ENCODE data around the gene PSMD6.

Gene PSMD6

GRCh38 chr3:64048631-64049061 lies 25.4 kb upstream of the PSMD6 start:
- H3K4me3 ChIP-seq (ENCODE audit: low read depth, low read length): no peak overlapping the region
- CTCF ChIA-PET: interaction anchor here (1.6 to 2.9 kb wide), 2 partner anchors 18 to 25 kb away, joined by 7 to 10 read pairs; partner anchors contain the start of gene PSMD6
- POLR2A ChIA-PET: interaction anchor here (0.8 kb wide), 1 partner anchor 218 kb away, joined by 3 read pairs; no protein-coding TSS in a partner anchor
- DNase-seq (ENCODE audit: low read depth, low spot score): no peak
- TF ChIP-seq, protein P1, sequence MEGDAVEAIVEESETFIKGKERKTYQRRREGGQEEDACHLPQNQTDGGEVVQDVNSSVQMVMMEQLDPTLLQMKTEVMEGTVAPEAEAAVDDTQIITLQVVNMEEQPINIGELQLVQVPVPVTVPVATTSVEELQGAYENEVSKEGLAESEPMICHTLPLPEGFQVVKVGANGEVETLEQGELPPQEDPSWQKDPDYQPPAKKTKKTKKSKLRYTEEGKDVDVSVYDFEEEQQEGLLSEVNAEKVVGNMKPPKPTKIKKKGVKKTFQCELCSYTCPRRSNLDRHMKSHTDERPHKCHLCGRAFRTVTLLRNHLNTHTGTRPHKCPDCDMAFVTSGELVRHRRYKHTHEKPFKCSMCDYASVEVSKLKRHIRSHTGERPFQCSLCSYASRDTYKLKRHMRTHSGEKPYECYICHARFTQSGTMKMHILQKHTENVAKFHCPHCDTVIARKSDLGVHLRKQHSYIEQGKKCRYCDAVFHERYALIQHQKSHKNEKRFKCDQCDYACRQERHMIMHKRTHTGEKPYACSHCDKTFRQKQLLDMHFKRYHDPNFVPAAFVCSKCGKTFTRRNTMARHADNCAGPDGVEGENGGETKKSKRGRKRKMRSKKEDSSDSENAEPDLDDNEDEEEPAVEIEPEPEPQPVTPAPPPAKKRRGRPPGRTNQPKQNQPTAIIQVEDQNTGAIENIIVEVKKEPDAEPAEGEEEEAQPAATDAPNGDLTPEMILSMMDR (IDR thresholded peaks at IDR 0.05; ENCODE audit: insufficient read depth, low read length, missing control alignments): no peak

GRCh38 chr3:64047787-64048186 lies 24.5 kb upstream of the PSMD6 start:
- CTCF ChIA-PET: interaction anchor here (0.7 to 2.9 kb wide), 2 partner anchors 18 to 25 kb away, joined by 3 to 10 read pairs; partner anchors contain the start of gene PSMD6
- H3K4me3 ChIP-seq (ENCODE audit: low read depth, low read length): no peak overlapping the region
- POLR2A ChIA-PET: no interaction called here
- DNase-seq (ENCODE audit: low read depth, low spot score): no peak
- TF ChIP-seq, protein P1 (IDR thresholded peaks at IDR 0.05; ENCODE audit: insufficient read depth, low read length, missing control alignments): no peak

DNA sequence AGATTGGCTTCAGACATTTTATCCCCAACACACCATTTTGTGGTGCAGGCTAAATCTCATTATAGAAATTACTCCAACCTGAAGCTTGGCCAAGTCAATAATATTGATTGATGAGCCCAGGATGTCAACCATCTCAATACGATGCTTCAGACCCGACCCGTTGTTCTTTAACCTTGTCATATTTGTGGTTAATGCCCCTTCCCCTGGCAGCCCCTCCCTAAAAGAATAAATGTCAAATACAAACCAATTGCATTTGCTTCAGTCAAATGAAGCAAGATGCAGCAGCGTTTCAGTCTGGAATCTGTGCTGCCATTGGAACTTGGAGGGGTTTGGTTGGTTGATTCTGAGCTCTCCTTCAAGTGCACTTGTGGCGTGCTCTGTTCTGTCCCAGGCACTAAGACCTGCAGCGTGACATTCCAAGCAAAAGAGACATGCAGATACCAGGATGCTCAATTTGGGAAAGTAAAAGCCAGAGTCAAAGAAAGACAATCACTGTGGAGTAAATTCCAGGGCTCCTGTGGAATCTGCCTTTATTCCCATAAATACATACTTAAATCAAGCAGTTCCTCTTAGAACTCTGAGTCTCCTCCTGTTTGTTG lies 23.8 kb upstream of the PSMD6 start:
- ChIA-PET POLR2A (no interaction called here), CTCF (interaction anchor here (1.1 to 1.3 kb wide), 2 partner anchors 438 to 439 kb away, joined by 4 to 5 read pairs; no protein-coding TSS in a partner anchor)
- no peak for DNase-seq (ENCODE audit: low read depth, low spot score)
- TF ChIP-seq, protein P1 (IDR thresholded peaks at IDR 0.05; ENCODE audit: insufficient read depth, low read length, missing control alignments): no peak
- no peak overlapping the region for H3K4me3 ChIP-seq (ENCODE audit: low read depth, low read length)

DNA sequence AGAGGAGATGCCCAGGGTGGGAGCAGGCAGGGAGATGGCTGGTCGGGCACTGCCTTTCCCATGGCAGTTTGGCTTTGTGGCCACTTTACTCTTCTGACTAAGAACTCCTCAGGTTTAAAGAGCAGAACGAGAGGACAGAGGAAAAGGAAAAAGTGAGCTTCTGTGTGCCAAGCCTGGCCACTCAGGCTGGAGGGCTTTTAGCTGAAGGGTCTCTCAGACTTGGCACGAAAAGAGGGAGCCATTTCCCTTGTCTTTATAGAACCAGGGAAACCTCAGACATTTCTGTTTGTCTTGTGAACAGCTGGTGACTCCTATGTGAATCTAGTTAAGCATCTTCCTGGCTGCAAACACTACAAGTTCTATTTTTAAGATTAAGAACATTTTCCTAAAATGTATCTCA lies 23.3 kb upstream of the PSMD6 start:
- CTCF ChIA-PET: interaction anchor here (1.0 to 1.3 kb wide), 3 partner anchors 16 to 440 kb away, joined by 4 to 5 read pairs (median 4); no protein-coding TSS in a partner anchor
- POLR2A ChIA-PET: no interaction called here
- no peak for DNase-seq (ENCODE audit: low read depth, low spot score)
- TF ChIP-seq, protein P1 (IDR thresholded peaks at IDR 0.05; ENCODE audit: insufficient read depth, low read length, missing control alignments): no peak
- H3K4me3 ChIP-seq (ENCODE audit: low read depth, low read length): no peak overlapping the region

DNA sequence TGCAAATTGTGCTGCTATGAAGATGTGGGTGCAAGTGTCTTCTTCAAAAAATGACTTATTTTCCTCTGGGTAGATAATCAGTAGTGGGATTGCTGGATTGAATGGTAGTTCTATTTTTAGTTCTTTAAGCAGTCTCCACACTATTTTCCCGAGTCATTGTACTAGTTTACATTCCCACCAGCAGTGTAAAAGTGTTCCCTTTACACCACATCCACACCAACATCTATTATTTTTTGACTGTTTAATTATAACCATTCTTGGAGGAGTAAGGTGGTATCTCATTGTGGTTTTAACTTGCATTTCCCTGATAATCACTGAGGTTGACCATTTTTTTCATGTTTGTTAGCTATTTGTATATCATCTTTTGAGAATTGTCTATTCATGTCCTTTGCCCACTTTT lies 19.7 kb upstream of the PSMD6 start:
- CTCF ChIA-PET: interaction anchor here (1.7 to 2.4 kb wide), 2 partner anchors 12 to 442 kb away, joined by 6 to 11 read pairs; no protein-coding TSS in a partner anchor

More for the DNA sequence above, 19.7 kb upstream of the PSMD6 start:
- POLR2A ChIA-PET: no interaction called here
- no peak overlapping the region for H3K4me3 ChIP-seq (ENCODE audit: low read depth, low read length)
- no peak for DNase-seq (ENCODE audit: low read depth, low spot score)
- TF ChIP-seq, protein P1 (IDR thresholded peaks at IDR 0.05; ENCODE audit: insufficient read depth, low read length, missing control alignments): no peak
